ENCODE data around the gene ENPP6. TPM values are rescaled to one million over a fixed set of nuclear protein-coding genes. Genes with fewer than 3 reads are reported as not detected.

The ENPP6 gene
- not detected for total RNA-seq (2021; fragmentation: NEBNext Ultra II Directional; extraction: Animal tissue kit (Norgen Biotek cat#: 25700))
- long read RNA-seq = 0 reads

DNA sequence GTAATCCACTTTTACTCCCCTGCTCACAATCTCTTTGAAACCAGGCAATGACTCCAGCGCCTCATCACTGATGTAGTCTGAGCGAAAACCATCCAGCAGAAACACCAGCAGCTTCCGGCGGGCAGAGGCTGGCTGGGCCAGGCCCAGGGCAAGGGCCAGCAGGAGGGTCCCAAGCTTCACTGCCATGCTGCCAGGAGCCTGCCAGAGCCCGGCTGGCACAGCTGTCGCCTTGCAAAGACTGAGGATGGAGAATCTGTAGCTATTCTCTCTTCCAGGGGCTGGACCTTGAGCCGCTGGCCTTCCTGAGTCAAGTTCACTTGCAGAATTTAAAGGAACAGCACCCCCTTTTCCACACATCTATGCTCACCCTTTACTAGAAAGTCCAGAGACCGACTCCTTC is at the start of gene ENPP6:
ENPP6 (minus strand) TSS at position 240 of the 400 bp plus-strand sequence; CDS start at position 186, 54 bp downstream.
- Mint-ChIP-seq H3K27ac (no peak within 1 kb of the TSS), H3K4me1 (ENCODE audit: low read depth) (no peaks in the 10 kb centered on the region), H3K27me3 (ENCODE audit: insufficient read depth) (no peaks in the 10 kb centered on the region; the same call in 1 of the 2 replicates)

DNA sequence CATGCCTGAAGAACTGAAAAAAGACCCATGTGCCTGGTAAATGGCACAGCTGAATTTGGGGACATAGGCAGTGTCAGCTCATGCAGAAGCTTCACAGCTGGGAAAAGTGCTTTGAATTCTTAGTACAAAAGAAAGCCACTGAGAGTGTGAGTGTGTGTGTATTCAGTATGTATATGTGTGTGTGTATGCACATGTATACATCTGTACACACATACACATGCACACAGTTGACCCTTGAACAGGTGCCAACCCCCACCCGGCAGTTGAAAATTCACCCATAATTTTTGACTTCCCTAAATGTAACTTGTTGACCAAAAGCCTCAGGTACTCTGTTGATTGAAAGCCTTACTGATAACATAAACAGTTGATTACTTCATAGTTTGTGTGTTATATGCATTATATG is 49.5 kb upstream of the ENPP6 start:
- no peak for DNase-seq
- TF ChIP-seq, protein P1, sequence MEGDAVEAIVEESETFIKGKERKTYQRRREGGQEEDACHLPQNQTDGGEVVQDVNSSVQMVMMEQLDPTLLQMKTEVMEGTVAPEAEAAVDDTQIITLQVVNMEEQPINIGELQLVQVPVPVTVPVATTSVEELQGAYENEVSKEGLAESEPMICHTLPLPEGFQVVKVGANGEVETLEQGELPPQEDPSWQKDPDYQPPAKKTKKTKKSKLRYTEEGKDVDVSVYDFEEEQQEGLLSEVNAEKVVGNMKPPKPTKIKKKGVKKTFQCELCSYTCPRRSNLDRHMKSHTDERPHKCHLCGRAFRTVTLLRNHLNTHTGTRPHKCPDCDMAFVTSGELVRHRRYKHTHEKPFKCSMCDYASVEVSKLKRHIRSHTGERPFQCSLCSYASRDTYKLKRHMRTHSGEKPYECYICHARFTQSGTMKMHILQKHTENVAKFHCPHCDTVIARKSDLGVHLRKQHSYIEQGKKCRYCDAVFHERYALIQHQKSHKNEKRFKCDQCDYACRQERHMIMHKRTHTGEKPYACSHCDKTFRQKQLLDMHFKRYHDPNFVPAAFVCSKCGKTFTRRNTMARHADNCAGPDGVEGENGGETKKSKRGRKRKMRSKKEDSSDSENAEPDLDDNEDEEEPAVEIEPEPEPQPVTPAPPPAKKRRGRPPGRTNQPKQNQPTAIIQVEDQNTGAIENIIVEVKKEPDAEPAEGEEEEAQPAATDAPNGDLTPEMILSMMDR (IDR thresholded peaks at IDR 0.05) = no peak
- Mint-ChIP-seq H3K4me3 (peak overlapping the region; percentile 77; the same call in 1 of the 2 replicates), H3K27ac (peak overlapping the region; percentile 89), H3K27me3 (ENCODE audit: insufficient read depth) (no peaks in the 10 kb centered on the region; the same call in none of the 2 replicates), H3K36me3 (ENCODE audit: low read depth) (no peaks in the 10 kb centered on the region), H3K9me3 (no peaks in the 10 kb centered on the region), H3K4me1 (ENCODE audit: low read depth) (peaks cover 74% of the 10 kb centered on the region)

More for the DNA sequence above, at the start of gene ENPP6:
- H3K9me3 Mint-ChIP-seq = no peaks in the 10 kb centered on the region
- no peak for DNase-seq
- no peaks in the 10 kb centered on the region for H3K36me3 Mint-ChIP-seq (ENCODE audit: low read depth)
- TF ChIP-seq, protein P1 (IDR thresholded peaks at IDR 0.05) = no peak
- no peak within 1 kb of the TSS for H3K4me3 Mint-ChIP-seq

DNA sequence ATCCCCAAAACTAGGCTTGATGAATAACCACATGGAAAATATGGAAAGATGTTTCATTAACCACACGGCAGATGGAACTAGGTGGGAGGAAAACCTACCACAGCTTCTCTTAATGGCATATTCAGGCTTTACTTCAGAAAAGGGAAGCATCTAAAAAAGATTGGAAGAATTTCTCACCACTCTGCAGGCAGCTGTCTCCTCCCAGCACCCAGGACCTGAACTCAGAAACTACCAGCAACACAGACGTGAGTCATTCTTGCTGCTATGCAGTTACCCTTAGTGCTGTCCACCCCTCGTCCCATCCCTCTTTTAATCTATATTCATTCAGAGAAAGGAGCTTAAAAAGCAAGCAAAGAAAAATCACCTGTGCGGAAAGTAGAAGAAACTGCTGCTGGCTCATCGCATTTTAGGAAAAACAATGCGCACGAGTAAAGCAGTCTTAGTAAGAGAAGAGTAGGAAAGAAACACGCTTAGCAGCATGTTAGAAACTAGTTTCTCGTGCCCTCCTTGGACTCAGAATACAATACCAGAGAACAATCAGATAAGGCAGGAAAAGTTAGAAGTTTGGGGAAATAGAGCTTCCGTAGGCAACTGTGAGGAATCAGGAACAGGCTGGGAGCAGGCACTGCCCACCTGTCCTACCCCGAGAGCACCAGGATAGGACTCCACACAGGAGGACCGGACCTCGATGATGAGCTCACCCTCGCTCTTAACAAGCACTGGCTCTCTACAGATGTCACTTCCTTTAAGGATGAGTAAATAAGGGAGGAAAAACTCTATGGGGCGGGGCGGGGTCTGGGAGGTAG is 48.1 kb upstream of the ENPP6 start:
- Mint-ChIP-seq H3K4me3 (no peak overlapping the region), H3K27me3 (ENCODE audit: insufficient read depth) (no peaks in the 10 kb centered on the region; the same call in none of the 2 replicates), H3K9me3 (no peaks in the 10 kb centered on the region), H3K27ac (peak overlapping the region; percentile 45), H3K4me1 (ENCODE audit: low read depth) (peaks cover 74% of the 10 kb centered on the region), H3K36me3 (ENCODE audit: low read depth) (no peaks in the 10 kb centered on the region)
- peak; percentile 19 for DNase-seq
- TF ChIP-seq, protein P1 (IDR thresholded peaks at IDR 0.05) = no peak

DNA sequence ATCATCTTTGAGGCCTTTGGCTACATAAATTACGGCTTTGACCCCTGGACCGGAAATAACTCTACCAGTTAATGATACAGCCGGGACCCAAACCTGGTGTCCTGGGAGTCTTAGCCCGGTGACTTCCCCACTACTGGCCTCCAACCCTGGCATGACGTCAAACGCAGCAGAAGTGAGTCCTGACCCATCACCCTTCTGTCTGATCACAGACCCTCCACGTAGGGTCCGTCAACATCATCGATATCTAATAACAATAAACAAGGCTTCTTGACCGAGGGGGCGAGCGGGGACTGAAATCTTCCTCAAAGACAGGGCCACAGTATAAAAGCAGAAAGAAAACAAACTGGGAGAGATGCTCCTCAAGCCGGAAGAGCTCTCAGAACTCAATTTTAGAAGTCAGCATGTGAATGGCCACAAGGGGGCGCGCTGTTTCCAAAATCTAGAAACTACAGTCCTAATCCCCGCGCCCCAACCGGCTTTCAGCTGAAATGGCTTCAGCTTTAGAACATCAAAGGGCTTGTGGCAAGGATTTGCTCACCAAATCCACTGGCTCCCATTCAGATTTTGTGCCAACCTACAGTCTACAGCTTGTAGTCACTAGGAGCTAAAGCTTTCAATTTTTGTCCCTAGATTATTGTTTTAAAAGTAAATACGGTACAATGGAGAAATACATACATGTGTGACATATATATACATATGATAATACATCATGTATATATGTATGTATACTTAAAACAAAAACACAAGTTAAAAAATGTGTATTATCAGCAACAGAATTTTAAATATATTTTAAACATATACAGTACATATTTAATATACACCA is 46.4 kb upstream of the ENPP6 start:
- peaks cover 68% of the 10 kb centered on the region for H3K4me1 Mint-ChIP-seq (ENCODE audit: low read depth)
- peak overlapping the region; percentile 20; the same call in 1 of the 2 replicates for H3K4me3 Mint-ChIP-seq
- no peaks in the 10 kb centered on the region; the same call in none of the 2 replicates for H3K27me3 Mint-ChIP-seq (ENCODE audit: insufficient read depth)
- H3K9me3 Mint-ChIP-seq = no peaks in the 10 kb centered on the region
- TF ChIP-seq, protein P1 (IDR thresholded peaks at IDR 0.05) = peak; percentile 99
- DNase-seq = peak; percentile 84
- peak overlapping the region; percentile 48; the same call in 1 of the 2 replicates for H3K27ac Mint-ChIP-seq
- H3K36me3 Mint-ChIP-seq (ENCODE audit: low read depth) = no peaks in the 10 kb centered on the region

DNA sequence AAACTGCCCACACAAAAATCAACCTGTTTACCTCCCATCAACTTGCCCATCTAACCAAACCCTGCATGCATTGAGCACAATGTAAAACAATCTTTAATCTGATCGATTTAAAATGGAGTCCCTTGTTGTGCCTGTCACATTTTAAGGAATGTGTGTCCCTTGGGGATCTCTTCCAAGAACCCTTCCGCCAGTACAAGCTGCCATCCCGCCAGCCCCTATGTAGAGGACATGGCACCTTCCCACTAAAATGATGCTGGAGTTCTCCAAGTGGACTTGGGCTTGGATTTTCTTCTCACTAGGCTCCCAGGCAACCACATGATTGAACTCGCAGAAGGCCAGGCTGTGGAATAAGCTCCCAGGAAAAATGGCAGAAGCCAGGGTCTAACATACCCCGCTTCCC is 45.8 kb upstream of the ENPP6 start:
- TF ChIP-seq, protein P1 (IDR thresholded peaks at IDR 0.05) = no peak
- H3K27me3 Mint-ChIP-seq (ENCODE audit: insufficient read depth) = no peaks in the 10 kb centered on the region; the same call in none of the 2 replicates

More for the DNA sequence above, 45.8 kb upstream of the ENPP6 start:
- Mint-ChIP-seq H3K4me3 (no peak overlapping the region), H3K4me1 (ENCODE audit: low read depth) (peaks cover 62% of the 10 kb centered on the region), H3K27ac (peak overlapping the region; percentile 1; the same call in 1 of the 2 replicates), H3K9me3 (no peaks in the 10 kb centered on the region), H3K36me3 (ENCODE audit: low read depth) (no peaks in the 10 kb centered on the region)
- no peak for DNase-seq
